A549 (cell line): Measurements from ENCODE around the gene GRK1.

Experiments used
- BHLHE40 ChIP-seq: IDR thresholded peaks from 2 replicates; pipeline ENCODE4 v1.6.1; 2012; ENCODE audit warnings: low read depth, low read length, inconsistent platforms
- CEBPB ChIP-seq, 2 experiments: fragments of >200 bp in 1 of 2; sonication (Bioruptor Twin) in 1 of 2; formaldehyde crosslinking in 1 of 2; IDR thresholded peaks; 2 replicates each; pipeline ENCODE4 v1.6.1; 2012 to 2016
- CTCF ChIP-seq: fragments of >200 bp; sonication (Bioruptor Twin); formaldehyde crosslinking; IDR thresholded peaks from 3 replicates; pipeline ENCODE4 v1.5.1; 2016

GRCh38 chr13:113749967-113750366, 82.9 kb downstream of the GRK1 start:
- no peak for TF ChIP-seq BHLHE40
- TF ChIP-seq CTCF, result no peak
- TF ChIP-seq CEBPB (IDR thresholded peaks at IDR 0.05), result no peak
